ENCODE results near the gene SPAG9. TPM values are rescaled to one million over a fixed set of nuclear protein-coding genes. Genes with fewer than 3 reads are reported as not detected.

SPAG9 gene
- total and polyA plus RNA-seq, 2 experiments from 2014 or later, result 13.7 to 45.0 TPM

GRCh38 chr17:51071556-51071955, 49.1 kb downstream of the SPAG9 start:
- H3K27ac Mint-ChIP-seq, result no peak overlapping the region
- no peaks in the 10 kb centered on the region for H3K9me3 Mint-ChIP-seq
- H3K27ac ChIP-seq (ENCODE audit: low read depth), result peak overlapping the region; percentile 3; the same call in 1 of the 2 replicates
- no peaks in the 10 kb centered on the region for H3F3A ChIP-seq (replicated peaks; ENCODE audit: low read depth)
- peaks cover 5% of the 10 kb centered on the region; the same call in 2 of the 3 replicates for H3K36me3 Mint-ChIP-seq (ENCODE audit: low read depth)
- H2AFZ ChIP-seq, result no peak overlapping the region
- H3K9me2 ChIP-seq (ENCODE audit: insufficient read depth), result no peaks in the 10 kb centered on the region
- H3K4me2 ChIP-seq, result no peak overlapping the region
- H3K4me3 Mint-ChIP-seq, result no peak overlapping the region
- H3K4me1 Mint-ChIP-seq, result no peaks in the 10 kb centered on the region
- no peak for ATAC-seq
- no peaks in the 10 kb centered on the region for H4K20me1 ChIP-seq (replicated peaks; ENCODE audit: insufficient read depth)
- H3K27me3 ChIP-seq (ENCODE audit: insufficient read depth), result no peaks in the 10 kb centered on the region
- TF ChIP-seq ZNF331 (CRISPR knock-in tag; IDR thresholded peaks at IDR 0.05; ENCODE audit: low read depth) (no peak), ETS1 (IDR thresholded peaks at IDR 0.05) (no peak), JUNB (IDR thresholded peaks at IDR 0.05; ENCODE audit: unreplicated experiment) (no peak), EZH2phosphoT487 (IDR thresholded peaks at IDR 0.05; ENCODE audit: unreplicated experiment) (no peak), CREB1 (CRISPR knock-in tag; IDR thresholded peaks at IDR 0.05; ENCODE audit: low read depth) (no peak), EZH2 (IDR thresholded peaks at IDR 0.05; ENCODE audit: low read depth, unreplicated experiment) (no peak), NANOG (IDR thresholded peaks at IDR 0.05; ENCODE audit: borderline replicate concordance) (no peak), ZNF114 (CRISPR knock-in tag; IDR thresholded peaks at IDR 0.05) (no peak), REST (IDR thresholded peaks at IDR 0.05; ENCODE audit: unreplicated experiment) (no peak)
- TF ChIP-seq, protein P1, sequence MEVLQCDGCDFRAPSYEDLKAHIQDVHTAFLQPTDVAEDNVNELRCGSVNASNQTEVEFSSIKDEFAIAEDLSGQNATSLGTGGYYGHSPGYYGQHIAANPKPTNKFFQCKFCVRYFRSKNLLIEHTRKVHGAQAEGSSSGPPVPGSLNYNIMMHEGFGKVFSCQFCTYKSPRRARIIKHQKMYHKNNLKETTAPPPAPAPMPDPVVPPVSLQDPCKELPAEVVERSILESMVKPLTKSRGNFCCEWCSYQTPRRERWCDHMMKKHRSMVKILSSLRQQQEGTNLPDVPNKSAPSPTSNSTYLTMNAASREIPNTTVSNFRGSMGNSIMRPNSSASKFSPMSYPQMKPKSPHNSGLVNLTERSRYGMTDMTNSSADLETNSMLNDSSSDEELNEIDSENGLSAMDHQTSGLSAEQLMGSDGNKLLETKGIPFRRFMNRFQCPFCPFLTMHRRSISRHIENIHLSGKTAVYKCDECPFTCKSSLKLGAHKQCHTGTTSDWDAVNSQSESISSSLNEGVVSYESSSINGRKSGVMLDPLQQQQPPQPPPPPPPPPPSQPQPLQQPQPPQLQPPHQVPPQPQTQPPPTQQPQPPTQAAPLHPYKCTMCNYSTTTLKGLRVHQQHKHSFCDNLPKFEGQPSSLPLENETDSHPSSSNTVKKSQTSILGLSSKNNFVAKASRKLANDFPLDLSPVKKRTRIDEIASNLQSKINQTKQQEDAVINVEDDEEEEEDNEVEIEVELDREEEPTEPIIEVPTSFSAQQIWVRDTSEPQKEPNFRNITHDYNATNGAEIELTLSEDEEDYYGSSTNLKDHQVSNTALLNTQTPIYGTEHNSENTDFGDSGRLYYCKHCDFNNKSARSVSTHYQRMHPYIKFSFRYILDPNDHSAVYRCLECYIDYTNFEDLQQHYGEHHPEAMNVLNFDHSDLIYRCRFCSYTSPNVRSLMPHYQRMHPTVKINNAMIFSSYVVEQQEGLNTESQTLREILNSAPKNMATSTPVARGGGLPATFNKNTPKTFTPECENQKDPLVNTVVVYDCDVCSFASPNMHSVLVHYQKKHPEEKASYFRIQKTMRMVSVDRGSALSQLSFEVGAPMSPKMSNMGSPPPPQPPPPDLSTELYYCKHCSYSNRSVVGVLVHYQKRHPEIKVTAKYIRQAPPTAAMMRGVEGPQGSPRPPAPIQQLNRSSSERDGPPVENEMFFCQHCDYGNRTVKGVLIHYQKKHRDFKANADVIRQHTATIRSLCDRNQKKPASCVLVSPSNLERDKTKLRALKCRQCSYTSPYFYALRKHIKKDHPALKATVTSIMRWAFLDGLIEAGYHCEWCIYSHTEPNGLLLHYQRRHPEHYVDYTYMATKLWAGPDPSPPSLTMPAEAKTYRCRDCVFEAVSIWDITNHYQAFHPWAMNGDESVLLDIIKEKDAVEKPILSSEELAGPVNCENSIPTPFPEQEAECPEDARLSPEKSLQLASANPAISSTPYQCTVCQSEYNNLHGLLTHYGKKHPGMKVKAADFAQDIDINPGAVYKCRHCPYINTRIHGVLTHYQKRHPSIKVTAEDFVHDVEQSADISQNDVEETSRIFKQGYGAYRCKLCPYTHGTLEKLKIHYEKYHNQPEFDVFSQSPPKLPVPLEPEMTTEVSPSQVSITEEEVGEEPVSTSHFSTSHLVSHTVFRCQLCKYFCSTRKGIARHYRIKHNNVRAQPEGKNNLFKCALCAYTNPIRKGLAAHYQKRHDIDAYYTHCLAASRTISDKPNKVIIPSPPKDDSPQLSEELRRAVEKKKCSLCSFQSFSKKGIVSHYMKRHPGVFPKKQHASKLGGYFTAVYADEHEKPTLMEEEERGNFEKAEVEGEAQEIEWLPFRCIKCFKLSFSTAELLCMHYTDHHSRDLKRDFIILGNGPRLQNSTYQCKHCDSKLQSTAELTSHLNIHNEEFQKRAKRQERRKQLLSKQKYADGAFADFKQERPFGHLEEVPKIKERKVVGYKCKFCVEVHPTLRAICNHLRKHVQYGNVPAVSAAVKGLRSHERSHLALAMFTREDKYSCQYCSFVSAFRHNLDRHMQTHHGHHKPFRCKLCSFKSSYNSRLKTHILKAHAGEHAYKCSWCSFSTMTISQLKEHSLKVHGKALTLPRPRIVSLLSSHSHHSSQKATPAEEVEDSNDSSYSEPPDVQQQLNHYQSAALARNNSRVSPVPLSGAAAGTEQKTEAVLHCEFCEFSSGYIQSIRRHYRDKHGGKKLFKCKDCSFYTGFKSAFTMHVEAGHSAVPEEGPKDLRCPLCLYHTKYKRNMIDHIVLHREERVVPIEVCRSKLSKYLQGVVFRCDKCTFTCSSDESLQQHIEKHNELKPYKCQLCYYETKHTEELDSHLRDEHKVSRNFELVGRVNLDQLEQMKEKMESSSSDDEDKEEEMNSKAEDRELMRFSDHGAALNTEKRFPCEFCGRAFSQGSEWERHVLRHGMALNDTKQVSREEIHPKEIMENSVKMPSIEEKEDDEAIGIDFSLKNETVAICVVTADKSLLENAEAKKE (CRISPR knock-in tag; IDR thresholded peaks at IDR 0.05), result no peak
- TF ChIP-seq, protein P2, sequence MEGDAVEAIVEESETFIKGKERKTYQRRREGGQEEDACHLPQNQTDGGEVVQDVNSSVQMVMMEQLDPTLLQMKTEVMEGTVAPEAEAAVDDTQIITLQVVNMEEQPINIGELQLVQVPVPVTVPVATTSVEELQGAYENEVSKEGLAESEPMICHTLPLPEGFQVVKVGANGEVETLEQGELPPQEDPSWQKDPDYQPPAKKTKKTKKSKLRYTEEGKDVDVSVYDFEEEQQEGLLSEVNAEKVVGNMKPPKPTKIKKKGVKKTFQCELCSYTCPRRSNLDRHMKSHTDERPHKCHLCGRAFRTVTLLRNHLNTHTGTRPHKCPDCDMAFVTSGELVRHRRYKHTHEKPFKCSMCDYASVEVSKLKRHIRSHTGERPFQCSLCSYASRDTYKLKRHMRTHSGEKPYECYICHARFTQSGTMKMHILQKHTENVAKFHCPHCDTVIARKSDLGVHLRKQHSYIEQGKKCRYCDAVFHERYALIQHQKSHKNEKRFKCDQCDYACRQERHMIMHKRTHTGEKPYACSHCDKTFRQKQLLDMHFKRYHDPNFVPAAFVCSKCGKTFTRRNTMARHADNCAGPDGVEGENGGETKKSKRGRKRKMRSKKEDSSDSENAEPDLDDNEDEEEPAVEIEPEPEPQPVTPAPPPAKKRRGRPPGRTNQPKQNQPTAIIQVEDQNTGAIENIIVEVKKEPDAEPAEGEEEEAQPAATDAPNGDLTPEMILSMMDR (conservative IDR thresholded peaks at IDR 0.05; ENCODE audit: low read depth in 2 of 2), result no peak
- DNase-seq (ENCODE audit: low spot score), result no peak
- no peaks in the 10 kb centered on the region for H3K4me1 ChIP-seq (ENCODE audit: insufficient read depth)
- H3K4me3 ChIP-seq, result no peak overlapping the region
- H3K27me3 Mint-ChIP-seq (ENCODE audit: insufficient read depth, low read depth, poor library complexity), result no peaks in the 10 kb centered on the region
- peaks cover 16% of the 10 kb centered on the region for H3K79me2 ChIP-seq (replicated peaks; ENCODE audit: insufficient read depth)
- 0 out of 2 replicates have a peak, but pooled peaks cover 3% of the 10 kb centered on the region for H3K36me3 ChIP-seq (ENCODE audit: insufficient read depth)
